GM12891 (cell line): ENCODE results near the gene P4HB.

ENCODE experiments used
- POLR2A ChIP-seq: IDR thresholded peaks from 2 replicates; pipeline ENCODE4 v1.6.1; 2011; ENCODE audit warnings: low read depth, low read length, control low read depth
- POLR2AphosphoS5 ChIP-seq: IDR thresholded peaks from 2 replicates; pipeline ENCODE4 v1.6.1; 2011; ENCODE audit warnings: low read depth, low read length, control low read depth
- POU2F2 ChIP-seq: IDR thresholded peaks from 2 replicates; pipeline ENCODE4 v1.6.1; 2011; ENCODE audit warnings: low read depth, mild to moderate bottlenecking, control low read depth, low read length, moderate library complexity
- TAF1 ChIP-seq: IDR thresholded peaks from 2 replicates; pipeline ENCODE4 v1.6.1; 2011; ENCODE audit warnings: low read depth, low read length, control low read depth

DNA sequence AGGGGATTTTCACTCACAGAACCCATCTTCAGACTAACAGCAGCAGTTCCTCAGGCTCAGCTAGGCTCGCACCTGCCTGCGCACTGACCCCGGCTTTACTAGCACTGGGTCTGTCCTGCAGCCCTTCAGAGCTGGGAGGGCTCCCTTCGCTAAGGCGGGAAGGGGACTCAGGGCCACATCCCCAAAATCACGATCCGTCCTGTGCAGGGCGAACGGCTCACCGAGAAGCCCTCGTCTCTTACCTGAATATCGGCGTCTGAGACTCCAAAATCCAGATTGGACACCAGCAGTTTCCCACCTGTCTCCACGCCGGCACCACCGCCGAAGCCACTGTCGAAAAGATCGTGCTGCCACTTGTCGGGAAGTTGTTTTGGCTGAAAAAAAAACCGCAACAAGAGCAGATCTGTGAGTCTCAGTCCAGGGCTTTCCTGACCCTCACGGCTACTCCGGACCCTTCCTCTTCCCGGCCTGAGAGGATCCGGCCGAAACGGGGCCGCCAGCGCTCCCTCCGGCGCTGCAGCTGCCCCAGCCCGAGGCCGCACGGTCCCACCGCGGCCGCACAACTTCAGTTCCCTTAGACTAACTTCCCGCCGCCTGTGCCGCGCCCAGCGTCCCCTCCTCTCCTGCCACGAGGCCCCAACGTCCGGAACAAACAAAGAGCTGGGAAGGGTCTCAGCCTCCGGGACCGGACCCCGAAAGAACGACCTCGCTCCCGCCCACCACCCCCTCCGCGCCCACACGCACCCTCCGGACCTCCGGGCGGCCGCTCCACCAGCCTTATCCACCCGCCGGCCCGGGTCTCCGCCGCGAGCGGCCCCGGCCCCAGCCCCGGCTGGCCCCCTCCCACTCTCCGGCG lies 30.3 kb upstream of the P4HB start:
- TF ChIP-seq POLR2AphosphoS5 (0 out of 2 replicates have a peak, but pooled peaks have one; percentile 18), POLR2A (no peak), TAF1 (no peak), POU2F2 (no peak)
